Measurements from ENCODE around the gene MAOA. TPM values are rescaled to one million over a fixed set of nuclear protein-coding genes. Genes with fewer than 3 reads are reported as not detected.

The MAOA gene
- total RNA-seq, 1 donor, result 4.7 TPM

GRCh38 chrX:43747476-43747875, 91.4 kb downstream of the MAOA start:
- DNase-seq (ENCODE audit: low read depth), result no peak
- H3K4me3 ChIP-seq (ENCODE audit: low read depth, low read length), result no peak overlapping the region
- TF ChIP-seq, protein P1, sequence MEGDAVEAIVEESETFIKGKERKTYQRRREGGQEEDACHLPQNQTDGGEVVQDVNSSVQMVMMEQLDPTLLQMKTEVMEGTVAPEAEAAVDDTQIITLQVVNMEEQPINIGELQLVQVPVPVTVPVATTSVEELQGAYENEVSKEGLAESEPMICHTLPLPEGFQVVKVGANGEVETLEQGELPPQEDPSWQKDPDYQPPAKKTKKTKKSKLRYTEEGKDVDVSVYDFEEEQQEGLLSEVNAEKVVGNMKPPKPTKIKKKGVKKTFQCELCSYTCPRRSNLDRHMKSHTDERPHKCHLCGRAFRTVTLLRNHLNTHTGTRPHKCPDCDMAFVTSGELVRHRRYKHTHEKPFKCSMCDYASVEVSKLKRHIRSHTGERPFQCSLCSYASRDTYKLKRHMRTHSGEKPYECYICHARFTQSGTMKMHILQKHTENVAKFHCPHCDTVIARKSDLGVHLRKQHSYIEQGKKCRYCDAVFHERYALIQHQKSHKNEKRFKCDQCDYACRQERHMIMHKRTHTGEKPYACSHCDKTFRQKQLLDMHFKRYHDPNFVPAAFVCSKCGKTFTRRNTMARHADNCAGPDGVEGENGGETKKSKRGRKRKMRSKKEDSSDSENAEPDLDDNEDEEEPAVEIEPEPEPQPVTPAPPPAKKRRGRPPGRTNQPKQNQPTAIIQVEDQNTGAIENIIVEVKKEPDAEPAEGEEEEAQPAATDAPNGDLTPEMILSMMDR (IDR thresholded peaks at IDR 0.05; ENCODE audit: insufficient read depth, low read length), result no peak

DNA sequence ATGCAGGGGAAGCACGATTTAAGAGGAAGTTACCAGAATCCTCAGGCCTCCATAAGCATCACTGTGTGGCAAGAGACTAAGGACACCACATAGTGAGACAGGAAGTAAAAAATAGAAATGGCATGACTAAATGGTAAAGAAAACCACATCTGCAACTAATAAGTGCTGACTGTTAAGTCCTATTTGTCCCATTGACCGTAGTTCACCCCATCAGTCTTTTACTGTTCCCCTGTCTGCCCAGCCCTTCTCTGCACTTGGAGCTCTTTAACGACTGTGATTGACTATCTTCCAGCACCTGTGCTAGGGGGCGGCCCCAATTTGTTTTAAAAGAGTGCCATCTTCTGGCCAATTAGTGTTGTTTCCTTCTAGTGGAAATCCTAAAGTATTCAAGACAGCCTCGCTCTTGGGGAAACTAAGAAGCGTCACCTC, 94.2 kb downstream of the MAOA start:
- H3K4me3 ChIP-seq (ENCODE audit: low read depth, low read length), result no peak overlapping the region
- peak; percentile 59 for DNase-seq (ENCODE audit: low read depth)
- TF ChIP-seq, protein P1 (IDR thresholded peaks at IDR 0.05; ENCODE audit: insufficient read depth, low read length), result peak; percentile 41

GRCh38 chrX:43753637-43754036, 97.5 kb downstream of the MAOA start:
- DNase-seq (ENCODE audit: low read depth), result no peak
- TF ChIP-seq, protein P1 (IDR thresholded peaks at IDR 0.05; ENCODE audit: insufficient read depth, low read length), result no peak
- H3K4me3 ChIP-seq (ENCODE audit: low read depth, low read length), result no peak overlapping the region

GRCh38 chrX:43756076-43756475, 100.0 kb downstream of the MAOA start:
- DNase-seq (ENCODE audit: low read depth), result no peak
- TF ChIP-seq, protein P1 (IDR thresholded peaks at IDR 0.05; ENCODE audit: insufficient read depth, low read length), result no peak
- H3K4me3 ChIP-seq (ENCODE audit: low read depth, low read length), result no peak overlapping the region

- no peak overlapping the region for H3K4me3 ChIP-seq (ENCODE audit: low read depth, low read length)
- DNase-seq (ENCODE audit: low read depth), result no peak
- TF ChIP-seq, protein P1 (IDR thresholded peaks at IDR 0.05; ENCODE audit: insufficient read depth, low read length), result no peak
Measured at GRCh38 chrX:43758044-43758443, 101.9 kb downstream of the MAOA start.

DNA sequence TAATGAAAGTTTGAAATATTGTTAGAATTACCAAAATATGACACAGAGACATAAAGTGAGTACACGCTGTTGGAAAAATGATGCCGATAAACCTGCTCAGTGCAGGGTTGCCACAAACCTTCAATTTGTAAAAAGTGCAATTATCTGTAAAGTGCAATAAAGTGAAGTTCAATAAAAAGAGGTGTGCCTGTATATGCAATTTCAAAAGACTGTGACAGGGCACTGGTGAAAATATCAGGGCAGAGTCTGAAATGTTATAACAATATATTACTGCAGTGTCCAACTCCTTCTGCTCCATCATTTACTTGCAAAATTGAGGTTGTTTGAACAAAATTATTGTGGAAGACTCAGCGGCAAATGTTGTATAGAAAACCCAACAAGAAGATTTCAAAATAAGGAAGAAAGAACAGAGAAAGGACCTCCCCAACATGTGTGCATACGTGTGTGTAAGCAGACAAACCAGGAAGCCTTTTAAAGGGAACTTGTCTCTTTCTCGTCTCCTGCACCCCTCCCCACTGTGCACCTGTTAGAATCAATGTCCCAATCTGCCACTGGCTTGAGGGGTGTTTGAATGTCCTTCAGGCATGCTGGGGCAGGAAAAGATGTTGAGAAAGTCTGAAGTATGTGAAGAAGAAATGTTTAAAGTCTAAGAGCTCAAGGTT, 130.0 kb downstream of the MAOA start:
- DNase-seq (ENCODE audit: low read depth), result no peak
- no peak overlapping the region for H3K4me3 ChIP-seq (ENCODE audit: low read depth, low read length)
- TF ChIP-seq, protein P1 (IDR thresholded peaks at IDR 0.05; ENCODE audit: insufficient read depth, low read length), result no peak

Other genes with a start within 250 kb of the MAOA start
- 0.72 TPM in 1 of 2 replicates, not detected in the other for gene MAOB, start 226.2 kb downstream of the MAOA start, total RNA-seq (ENCODE audit: low replicate concordance)